ENCODE measurements around the gene ITGA8. TPM values are rescaled to one million over a fixed set of nuclear protein-coding genes. Genes with fewer than 3 reads are reported as not detected.

ITGA8 gene
- total and polyA plus RNA-seq, 9 of the 15 experiments (the other 6 are each of a cell fraction or from before 2014, with no cell fraction given), result 0.01 to 0.07 (median 0.04) TPM; not detected in 5

DNA sequence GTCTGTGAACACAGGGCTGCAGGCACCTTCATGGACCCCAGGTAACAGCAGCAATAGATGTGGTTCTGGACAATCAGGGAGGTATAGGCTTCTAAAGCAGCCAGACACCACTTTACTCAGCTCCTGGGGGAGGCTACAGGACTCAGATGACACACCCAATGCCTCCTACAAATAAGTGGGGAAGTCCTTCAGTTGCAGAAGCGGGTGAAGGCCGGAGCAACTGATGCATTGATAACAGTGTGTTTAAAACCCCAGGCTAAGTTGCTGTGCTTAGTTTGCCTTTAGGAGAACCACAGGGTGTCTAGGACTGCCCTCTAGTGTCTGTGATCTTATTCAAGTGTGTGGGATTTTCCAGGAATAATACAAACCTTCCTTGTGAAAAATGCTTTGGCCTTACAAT, 5.9 kb upstream of the ITGA8 start (continued):
- TF ChIP-seq, protein P1, sequence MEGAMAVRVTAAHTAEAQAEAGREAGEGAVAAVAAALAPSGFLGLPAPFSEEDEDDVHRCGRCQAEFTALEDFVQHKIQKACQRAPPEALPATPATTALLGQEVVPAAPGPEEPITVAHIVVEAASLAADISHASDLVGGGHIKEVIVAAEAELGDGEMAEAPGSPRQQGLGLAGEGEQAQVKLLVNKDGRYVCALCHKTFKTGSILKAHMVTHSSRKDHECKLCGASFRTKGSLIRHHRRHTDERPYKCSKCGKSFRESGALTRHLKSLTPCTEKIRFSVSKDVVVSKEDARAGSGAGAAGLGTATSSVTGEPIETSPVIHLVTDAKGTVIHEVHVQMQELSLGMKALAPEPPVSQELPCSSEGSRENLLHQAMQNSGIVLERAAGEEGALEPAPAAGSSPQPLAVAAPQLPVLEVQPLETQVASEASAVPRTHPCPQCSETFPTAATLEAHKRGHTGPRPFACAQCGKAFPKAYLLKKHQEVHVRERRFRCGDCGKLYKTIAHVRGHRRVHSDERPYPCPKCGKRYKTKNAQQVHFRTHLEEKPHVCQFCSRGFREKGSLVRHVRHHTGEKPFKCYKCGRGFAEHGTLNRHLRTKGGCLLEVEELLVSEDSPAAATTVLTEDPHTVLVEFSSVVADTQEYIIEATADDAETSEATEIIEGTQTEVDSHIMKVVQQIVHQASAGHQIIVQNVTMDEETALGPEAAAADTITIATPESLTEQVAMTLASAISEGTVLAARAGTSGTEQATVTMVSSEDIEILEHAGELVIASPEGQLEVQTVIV (CRISPR knock-in tag; IDR thresholded peaks at IDR 0.05; ENCODE audit: borderline replicate concordance), result no peak
- TF ChIP-seq SOX6 (IDR thresholded peaks at IDR 0.05) (peak; percentile 26; the same call in 1 of the 2 replicates), ARID2 (IDR thresholded peaks at IDR 0.05) (no peak), ILK (tag; IDR thresholded peaks at IDR 0.05; ENCODE audit: borderline replicate concordance, low read depth) (no peak), ATF6 (CRISPR knock-in tag; IDR thresholded peaks at IDR 0.05) (0 out of 2 replicates have a peak, but pooled peaks have one; percentile 41), BRF1 (IDR thresholded peaks at IDR 0.05; ENCODE audit: borderline replicate concordance, extremely low read depth, insufficient read length) (no peak), PATZ1 (CRISPR knock-in tag; IDR thresholded peaks at IDR 0.05; ENCODE audit: borderline replicate concordance) (no peak), RFX1 (IDR thresholded peaks at IDR 0.05) (no peak), TOE1 (IDR thresholded peaks at IDR 0.05; ENCODE audit: borderline replicate concordance) (no peak), TOE1 (CRISPR knock-in tag; IDR thresholded peaks at IDR 0.05; ENCODE audit: borderline replicate concordance, low read depth) (no peak), ZNF436 (CRISPR knock-in tag; IDR thresholded peaks at IDR 0.05) (no peak), ZBTB17 (CRISPR knock-in tag; IDR thresholded peaks at IDR 0.05) (no peak), ZNF12 (CRISPR knock-in tag; IDR thresholded peaks at IDR 0.05) (no peak), FOXM1 (IDR thresholded peaks at IDR 0.05; ENCODE audit: low read depth) (no peak), FOXM1 (CRISPR knock-in tag; IDR thresholded peaks at IDR 0.05; ENCODE audit: low read depth) (0 out of 2 replicates have a peak, but pooled peaks have one; percentile 49), TCF3 (CRISPR knock-in tag; IDR thresholded peaks at IDR 0.05) (0 out of 2 replicates have a peak, but pooled peaks have one; percentile 20), ZBED1 (IDR thresholded peaks at IDR 0.05) (no peak), TCF7L2 (IDR thresholded peaks at IDR 0.05; ENCODE audit: low read depth, low read length) (0 out of 2 replicates have a peak, but pooled peaks have one; percentile 35), BHLHE40 (IDR thresholded peaks at IDR 0.05; ENCODE audit: low read length) (peak; percentile 34; the same call in 1 of the 2 replicates), CBX1 (IDR thresholded peaks at IDR 0.05; ENCODE audit: low read depth) (peak; percentile 70; the same call in 1 of the 2 replicates)
- TF ChIP-seq, protein P2, sequence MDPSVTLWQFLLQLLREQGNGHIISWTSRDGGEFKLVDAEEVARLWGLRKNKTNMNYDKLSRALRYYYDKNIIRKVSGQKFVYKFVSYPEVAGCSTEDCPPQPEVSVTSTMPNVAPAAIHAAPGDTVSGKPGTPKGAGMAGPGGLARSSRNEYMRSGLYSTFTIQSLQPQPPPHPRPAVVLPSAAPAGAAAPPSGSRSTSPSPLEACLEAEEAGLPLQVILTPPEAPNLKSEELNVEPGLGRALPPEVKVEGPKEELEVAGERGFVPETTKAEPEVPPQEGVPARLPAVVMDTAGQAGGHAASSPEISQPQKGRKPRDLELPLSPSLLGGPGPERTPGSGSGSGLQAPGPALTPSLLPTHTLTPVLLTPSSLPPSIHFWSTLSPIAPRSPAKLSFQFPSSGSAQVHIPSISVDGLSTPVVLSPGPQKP (CRISPR knock-in tag; IDR thresholded peaks at IDR 0.05), result no peak
